ENCODE data around the gene ABCC8. TPM values are rescaled to one million over a fixed set of nuclear protein-coding genes. Genes with fewer than 3 reads are reported as not detected.

ABCC8 gene
- total RNA-seq, 4 donors from 2014 or later = 0.40 to 4.0 (median 3.5) TPM

DNA sequence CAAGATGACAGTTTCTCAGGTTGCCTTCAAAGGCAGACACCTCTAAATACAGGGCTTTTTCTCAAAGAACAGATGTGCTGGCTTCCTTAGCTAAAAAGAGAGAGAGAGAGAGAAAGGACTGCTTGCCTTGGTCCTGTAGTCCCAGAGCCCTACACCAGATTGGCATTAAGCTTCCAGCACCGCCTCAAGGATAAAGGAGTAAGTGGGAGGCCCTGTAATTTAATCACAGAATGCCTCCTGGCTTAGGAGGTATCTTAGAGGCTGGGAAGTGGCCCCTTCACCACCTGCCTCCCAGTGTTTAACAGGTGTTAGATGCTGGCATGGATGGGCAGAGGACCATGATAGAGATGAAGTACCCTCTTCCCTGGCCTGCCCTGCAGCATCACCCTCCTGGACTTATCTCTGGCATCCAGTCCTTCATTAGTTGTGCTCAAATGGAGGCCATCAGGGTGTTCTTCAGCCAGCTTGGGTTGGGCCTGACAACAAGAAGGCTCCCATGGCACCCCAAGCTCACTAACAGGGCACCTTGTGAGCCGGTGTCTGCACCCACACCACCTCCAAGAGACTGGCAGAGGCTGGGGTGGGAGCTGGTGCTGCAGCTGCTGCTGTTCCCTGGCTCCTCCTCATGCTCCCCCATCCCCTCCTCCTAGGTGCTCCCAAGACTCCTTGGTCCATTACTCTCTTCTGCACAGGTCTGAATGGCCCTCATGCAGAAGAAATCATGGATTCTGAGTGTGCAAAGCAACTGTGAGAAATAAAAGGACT lies 32.5 kb downstream of the ABCC8 start:
- in situ Hi-C loops (cut with MboI; ENCODE audit: low pct_ligation_motif_present in 1 of 4, low pct_unique_long_range_greater_than_20kb in 1 of 4, low sequenced_read_pairs in 3 of 4) = no loop called here
- Histone ChIP-seq H3K9me3 (no peaks in the 10 kb centered on the region), H3K27me3 (peaks cover 20% of the 10 kb centered on the region), H3K36me3 (no peaks in the 10 kb centered on the region), H3K27ac (no peak overlapping the region), H3K4me1 (no peaks in the 10 kb centered on the region), H3K4me3 (no peak overlapping the region)
- TF ChIP-seq, protein P1, sequence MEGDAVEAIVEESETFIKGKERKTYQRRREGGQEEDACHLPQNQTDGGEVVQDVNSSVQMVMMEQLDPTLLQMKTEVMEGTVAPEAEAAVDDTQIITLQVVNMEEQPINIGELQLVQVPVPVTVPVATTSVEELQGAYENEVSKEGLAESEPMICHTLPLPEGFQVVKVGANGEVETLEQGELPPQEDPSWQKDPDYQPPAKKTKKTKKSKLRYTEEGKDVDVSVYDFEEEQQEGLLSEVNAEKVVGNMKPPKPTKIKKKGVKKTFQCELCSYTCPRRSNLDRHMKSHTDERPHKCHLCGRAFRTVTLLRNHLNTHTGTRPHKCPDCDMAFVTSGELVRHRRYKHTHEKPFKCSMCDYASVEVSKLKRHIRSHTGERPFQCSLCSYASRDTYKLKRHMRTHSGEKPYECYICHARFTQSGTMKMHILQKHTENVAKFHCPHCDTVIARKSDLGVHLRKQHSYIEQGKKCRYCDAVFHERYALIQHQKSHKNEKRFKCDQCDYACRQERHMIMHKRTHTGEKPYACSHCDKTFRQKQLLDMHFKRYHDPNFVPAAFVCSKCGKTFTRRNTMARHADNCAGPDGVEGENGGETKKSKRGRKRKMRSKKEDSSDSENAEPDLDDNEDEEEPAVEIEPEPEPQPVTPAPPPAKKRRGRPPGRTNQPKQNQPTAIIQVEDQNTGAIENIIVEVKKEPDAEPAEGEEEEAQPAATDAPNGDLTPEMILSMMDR (IDR thresholded peaks at IDR 0.05) = no peak
- TF ChIP-seq POLR2AphosphoS5 (IDR thresholded peaks at IDR 0.05) (no peak), POLR2A (IDR thresholded peaks at IDR 0.05) (no peak), EP300 (IDR thresholded peaks at IDR 0.05; ENCODE audit: low read depth) (no peak)
- 100% methylated on average over 1 to 2 of the region's 2 CpGs for WGBS, 2 donors (ENCODE audit: low coverage in 1 of 2)
- no peak for DNase-seq
- intact Hi-C loops (cut with DNase I; ENCODE audit: low total_unique reads) = no loop called here

DNA sequence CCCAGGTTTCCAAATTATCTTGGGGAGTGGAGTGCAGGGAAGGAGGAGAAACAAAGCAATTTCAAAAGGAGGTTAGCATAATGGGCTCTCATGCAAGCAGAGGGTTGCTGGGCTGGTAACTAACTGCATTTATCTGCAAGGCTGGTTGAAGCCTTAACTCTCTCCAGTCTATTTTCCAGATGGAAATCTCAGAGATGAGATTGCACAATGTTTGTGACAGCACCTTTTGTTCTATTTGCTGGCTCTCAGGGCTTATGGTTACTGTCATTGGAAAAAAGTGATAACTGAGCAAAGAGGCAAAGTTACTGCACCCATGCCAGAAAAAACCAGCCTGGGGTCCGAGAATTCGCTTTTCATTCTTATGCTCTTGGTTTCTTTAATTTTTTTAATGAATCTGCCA lies 33.2 kb downstream of the ABCC8 start:
- TF ChIP-seq POLR2A (IDR thresholded peaks at IDR 0.05) = no peak
- TF ChIP-seq, protein P1 (IDR thresholded peaks at IDR 0.05) = no peak
- no peak for TF ChIP-seq EP300 (IDR thresholded peaks at IDR 0.05; ENCODE audit: low read depth)
- no peak for TF ChIP-seq POLR2AphosphoS5 (IDR thresholded peaks at IDR 0.05)
- Histone ChIP-seq H3K27me3 (peaks cover 20% of the 10 kb centered on the region), H3K27ac (no peak overlapping the region), H3K9me3 (no peaks in the 10 kb centered on the region), H3K4me1 (no peaks in the 10 kb centered on the region), H3K36me3 (no peaks in the 10 kb centered on the region), H3K4me3 (no peak overlapping the region)
- WGBS, 2 donors (ENCODE audit: low coverage in 1 of 2) = 78 to 89% methylated on average over 2 of the region's 2 CpGs
- DNase-seq = no peak
- intact Hi-C loops (cut with DNase I; ENCODE audit: low total_unique reads) (no loop called here), in situ Hi-C loops (cut with MboI; ENCODE audit: low pct_ligation_motif_present in 1 of 4, low pct_unique_long_range_greater_than_20kb in 1 of 4, low sequenced_read_pairs in 3 of 4) (no loop called here)

GRCh38 chr11:17443000-17443399 lies 33.6 kb downstream of the ABCC8 start:
- H3K4me1 ChIP-seq = no peaks in the 10 kb centered on the region
- no peak for TF ChIP-seq EP300 (IDR thresholded peaks at IDR 0.05; ENCODE audit: low read depth)
- no peak for TF ChIP-seq POLR2AphosphoS5 (IDR thresholded peaks at IDR 0.05)
- no peak for TF ChIP-seq POLR2A (IDR thresholded peaks at IDR 0.05)
- TF ChIP-seq, protein P1 (IDR thresholded peaks at IDR 0.05) = no peak
- intact Hi-C loops (cut with DNase I; ENCODE audit: low total_unique reads) = no loop called here
- DNase-seq = no peak
- no peaks in the 10 kb centered on the region for H3K36me3 ChIP-seq
- in situ Hi-C loops (cut with MboI; ENCODE audit: low pct_ligation_motif_present in 1 of 4, low pct_unique_long_range_greater_than_20kb in 1 of 4, low sequenced_read_pairs in 3 of 4) = no loop called here
- H3K27ac ChIP-seq = no peak overlapping the region
- peaks cover 20% of the 10 kb centered on the region for H3K27me3 ChIP-seq
- H3K4me3 ChIP-seq = no peak overlapping the region
- H3K9me3 ChIP-seq = no peaks in the 10 kb centered on the region
- WGBS, 2 donors (ENCODE audit: low coverage in 1 of 2) = 67% methylated on average over 4 of the region's 4 CpGs; no CpG with 5 or more reads in 1 of the 2 donors

DNA sequence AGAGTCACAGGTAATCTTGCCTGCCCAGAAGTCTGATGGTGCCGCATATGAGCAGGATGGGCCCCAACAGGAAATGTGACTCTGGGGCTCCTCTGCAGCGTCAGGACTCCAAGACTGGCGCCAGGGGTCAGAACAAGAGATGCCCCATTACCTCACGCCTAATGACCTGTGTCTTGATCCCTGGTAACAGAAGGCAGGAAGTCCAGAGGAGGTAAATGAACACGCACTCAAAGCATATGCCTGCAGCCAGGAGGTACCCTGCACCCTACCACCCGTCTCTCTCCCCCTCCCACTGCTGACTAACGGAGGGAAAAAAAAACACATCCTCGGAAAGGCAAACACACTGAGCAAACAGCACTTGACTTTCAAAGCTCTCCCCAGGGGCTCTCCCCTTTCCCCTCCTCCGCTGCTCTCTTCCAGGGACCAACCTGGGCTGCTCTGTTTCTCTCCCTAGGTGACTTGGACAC lies 37.3 kb downstream of the ABCC8 start:
- H3K4me3 ChIP-seq = no peak overlapping the region
- no peak overlapping the region for H3K27ac ChIP-seq
- H3K4me1 ChIP-seq = no peaks in the 10 kb centered on the region
- intact Hi-C loops (cut with DNase I; ENCODE audit: low total_unique reads) = no loop called here
- TF ChIP-seq, protein P1 (IDR thresholded peaks at IDR 0.05) = no peak
- TF ChIP-seq EP300 (IDR thresholded peaks at IDR 0.05; ENCODE audit: low read depth) = no peak
- TF ChIP-seq POLR2AphosphoS5 (IDR thresholded peaks at IDR 0.05) = no peak
- no peak for TF ChIP-seq POLR2A (IDR thresholded peaks at IDR 0.05)
- WGBS, 2 donors (ENCODE audit: low coverage in 1 of 2) = 0 to 26% methylated on average over 1 to 9 of the region's 9 CpGs
- peaks cover 10% of the 10 kb centered on the region for H3K27me3 ChIP-seq
- in situ Hi-C loops (cut with MboI; ENCODE audit: low pct_ligation_motif_present in 1 of 4, low pct_unique_long_range_greater_than_20kb in 1 of 4, low sequenced_read_pairs in 3 of 4) = no loop called here
- DNase-seq = no peak
- H3K9me3 ChIP-seq = no peaks in the 10 kb centered on the region
- H3K36me3 ChIP-seq = no peaks in the 10 kb centered on the region

Data from transverse colon (tissue), 4 donors.